ENCODE results near the gene CYS1.
"Not testable (repeated sequence)": the region's sequence is repeated elsewhere in the genome, so short reads cannot be mapped to it uniquely, and the experiment has no call there.

CYS1 gene

DNA sequence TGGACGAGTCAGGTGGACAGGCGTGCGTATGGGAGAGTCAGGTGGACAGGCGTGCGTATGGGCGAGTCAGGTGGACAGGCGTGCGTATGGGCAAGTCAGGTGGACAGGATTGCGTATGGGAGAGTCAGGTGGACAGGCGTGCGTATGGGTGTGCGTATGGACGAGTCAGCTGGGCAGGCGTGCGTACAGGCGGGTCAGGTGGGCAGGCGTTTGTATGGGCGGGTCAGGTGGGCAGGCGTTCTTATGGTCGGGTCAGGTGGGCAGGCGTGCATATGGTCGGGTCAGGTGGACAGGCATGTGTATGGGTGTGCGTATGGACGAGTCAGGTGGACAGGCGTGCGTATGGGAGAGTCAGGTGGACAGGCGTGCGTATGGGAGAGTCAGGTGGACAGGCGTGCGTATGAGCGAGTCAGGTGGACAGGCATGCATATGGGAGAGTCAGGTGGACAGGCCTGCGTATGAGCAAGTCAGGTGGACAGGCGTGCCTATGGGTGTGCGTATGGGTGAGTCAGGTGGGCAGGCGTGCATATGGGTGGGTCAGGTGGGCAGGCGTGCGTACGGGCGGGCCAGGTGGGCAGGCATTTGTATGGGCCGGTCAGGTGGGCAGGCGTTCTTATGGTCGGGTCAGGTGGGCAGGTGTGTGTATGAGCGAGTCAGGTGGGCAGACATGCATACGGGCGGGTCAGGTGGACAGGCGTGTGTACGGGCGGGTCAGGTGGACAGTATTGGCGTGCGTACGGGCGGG lies 69.2 kb downstream of the CYS1 start:
- DNase-seq: not testable (repeated sequence)

DNA sequence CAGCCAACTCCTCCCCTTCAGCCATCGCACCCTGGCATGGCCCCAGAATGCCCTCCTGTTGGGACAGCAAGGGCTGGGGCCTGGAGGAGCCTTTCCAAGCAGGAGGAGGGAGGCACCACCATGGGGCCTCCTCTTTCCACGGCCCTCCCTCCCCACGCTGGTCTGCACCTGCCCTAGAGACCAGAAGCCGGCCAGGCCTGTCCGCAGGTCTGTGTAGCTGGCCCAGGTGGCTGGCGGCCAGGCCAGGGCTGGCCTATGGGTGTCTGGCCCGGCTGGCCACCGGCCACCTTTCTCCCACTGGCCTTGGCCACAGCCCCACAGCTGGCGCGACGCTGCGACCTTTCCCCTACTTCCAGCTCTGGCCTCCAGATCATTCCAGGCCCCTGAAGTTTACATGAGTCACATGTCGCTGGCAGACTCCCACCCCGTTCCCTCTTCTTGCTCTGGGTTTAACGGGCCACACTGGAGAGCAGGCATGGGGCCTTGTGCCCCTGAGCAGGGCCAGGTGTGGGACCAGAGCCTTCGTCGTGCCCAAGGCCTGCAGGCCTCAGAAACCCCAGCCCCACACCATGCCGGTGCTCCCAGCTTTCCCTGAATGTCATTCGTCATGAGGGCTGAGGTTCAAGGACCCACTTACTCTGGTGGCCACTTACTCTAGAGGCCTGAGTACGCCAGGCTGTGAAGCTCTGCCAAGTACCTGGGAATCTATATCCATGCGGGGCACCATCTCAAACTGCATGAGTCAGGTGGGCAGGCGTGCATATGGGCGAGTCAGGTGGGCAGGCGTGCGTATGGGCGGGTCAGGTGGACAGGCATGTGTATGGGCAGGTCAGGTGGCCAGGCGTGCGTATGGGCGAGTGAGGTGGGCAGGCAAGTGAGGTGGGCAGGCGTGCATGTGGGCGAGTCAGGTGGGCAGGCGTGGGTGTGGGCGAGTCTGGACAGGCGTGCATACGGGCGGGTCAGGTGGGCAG lies 70.1 kb downstream of the CYS1 start:
- no peak for DNase-seq

- DNase-seq: no peak
Observed at GRCh38 chr2:10009271-10009810, 70.9 kb downstream of the CYS1 start.

DNA sequence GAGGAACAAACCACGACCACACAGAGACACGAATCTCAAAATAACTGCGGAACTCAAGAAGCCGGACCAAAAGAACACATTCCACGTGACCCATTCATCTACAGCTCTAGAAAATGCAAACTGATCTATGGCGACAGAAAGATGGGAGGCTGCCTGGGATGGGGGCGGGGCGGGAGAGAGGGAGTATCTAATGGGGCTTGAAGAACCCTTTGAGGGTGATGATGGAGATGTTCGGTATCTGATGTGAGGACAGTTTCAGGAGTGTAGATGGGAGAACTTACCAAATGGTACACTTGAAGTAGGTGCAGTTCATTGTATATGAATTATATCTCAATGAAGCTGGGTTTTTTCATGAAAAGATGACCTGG lies 71.4 kb downstream of the CYS1 start:
- DNase-seq: no peak

- DNase-seq: no peak
Observed at GRCh38 chr2:10007921-10008808, 72.0 kb downstream of the CYS1 start.

GRCh38 chr2:10007435-10007834 lies 72.8 kb downstream of the CYS1 start:
- no peak for DNase-seq
